ENCODE data around the gene TNC.

- TF ChIP-seq CTCF (IDR thresholded peaks at IDR 0.05) (no peak), POLR2A (IDR thresholded peaks at IDR 0.05) (no peak)
These were observed 33.2 kb downstream of the TNC start for GRCh38 chr9:115084709-115085108.
